Calu3 (cell line): ENCODE measurements around the gene RTRAF. TPM values are rescaled to one million over a fixed set of nuclear protein-coding genes. Genes with fewer than 3 reads are reported as not detected.
A peak's percentile ranks its signal among the peaks of the same experiment; 100 is the strongest.

Source experiments
- BruUV-seq: library from RNA; stranded (reverse); fragments of 400-500 nt; replicated peaks from 2 replicates; lab custom pipeline; 2021; lab: Mats Ljungman, UMichigan
- CTCF ChIA-PET: fragments of 300-600 bp; sonication (Branson Sonifier 250); formaldehyde crosslinking; loops from one replicate; lab custom pipeline; 2022; ENCODE audit warnings: antibody characterized with exemption; lab: Charles Lee
- DNase-seq: peaks from one replicate; pipeline ENCODE4 v3.0.0; 2022
- H3K27ac Mint-ChIP-seq: one replicate; pipeline ENCODE4 v1.8.0; 2022; ENCODE audit warnings: mixed read lengths; ENCODE audit not compliant: unreplicated experiment
- H3K27me3 Mint-ChIP-seq: one replicate; pipeline ENCODE4 v1.8.0; 2022; ENCODE audit warnings: mixed read lengths; ENCODE audit not compliant: unreplicated experiment
- H3K36me3 Mint-ChIP-seq: one replicate; pipeline ENCODE4 v1.8.0; 2022; ENCODE audit warnings: mild to moderate bottlenecking, moderate library complexity, mixed read lengths; ENCODE audit not compliant: insufficient read depth, unreplicated experiment
- H3K4me1 Mint-ChIP-seq: one replicate; pipeline ENCODE4 v1.8.0; 2022; ENCODE audit warnings: mild to moderate bottlenecking, low read depth, mixed read lengths; ENCODE audit not compliant: unreplicated experiment
- H3K4me3 Mint-ChIP-seq: one replicate; pipeline ENCODE4 v1.8.0; 2022; ENCODE audit warnings: mild to moderate bottlenecking, low read depth, moderate library complexity, mixed read lengths; ENCODE audit not compliant: unreplicated experiment
- H3K9me3 Mint-ChIP-seq: one replicate; pipeline ENCODE4 v1.8.0; 2022; ENCODE audit warnings: low read depth, mixed read lengths; ENCODE audit not compliant: unreplicated experiment
- intact Hi-C: fragments of 100-400 bp; cut with micrococcal nuclease; formaldehyde crosslinking; loops from one replicate; pipeline ENCODE4 v1.10.0; 2022; ENCODE audit not compliant: unreplicated experiment
- total RNA-seq: library from RNA; stranded (reverse); gene quantifications from 2 replicates; pipeline ENCODE4 v1.2.3, GENCODE V29; 2022
- TF ChIP-seq, protein P1 (sequence below): fragments of 200-600 bp; IDR thresholded peaks from one replicate; pipeline ENCODE4 v1.8.0; 2022; ENCODE audit warnings: antibody characterized with exemption; ENCODE audit not compliant: unreplicated experiment

The RTRAF gene
- total RNA-seq, 1 experiment from 2014 or later = 164 TPM

DNA sequence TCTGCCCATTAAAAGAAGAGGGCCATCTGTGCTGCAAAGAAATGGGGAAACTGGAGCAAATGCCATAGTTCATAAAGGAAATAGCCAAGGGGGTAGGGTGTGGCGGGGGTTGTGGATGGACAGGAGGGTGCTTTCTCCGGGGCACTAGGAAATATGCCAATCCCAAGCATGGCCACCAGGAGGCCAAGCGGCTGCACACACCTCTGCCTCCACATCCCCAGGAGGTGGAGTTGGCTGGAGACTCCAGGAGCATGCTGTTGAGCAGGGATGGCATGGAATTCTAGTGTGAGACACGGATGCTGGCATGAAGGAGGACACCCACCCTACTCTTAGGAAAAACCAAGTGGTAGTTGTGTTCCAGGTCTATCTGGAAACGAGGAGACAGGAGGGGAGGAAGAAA lies 54.3 kb downstream of the RTRAF start:
- intact Hi-C loops = loop anchor here (1.0 to 2.0 kb wide), 2 partner anchors 88 to 429 kb away; no protein-coding TSS in a partner anchor
- no peak overlapping the region for H3K27ac Mint-ChIP-seq
- H3K4me3 Mint-ChIP-seq = no peak overlapping the region
- H3K4me1 Mint-ChIP-seq = peaks cover 16% of the 10 kb centered on the region
- H3K9me3 Mint-ChIP-seq = no peaks in the 10 kb centered on the region
- BruUV-seq = no TSS peak
- CTCF ChIA-PET = interaction anchor here (0.6 kb wide), 1 partner anchor 1262 kb away, joined by 3 read pairs; no protein-coding TSS in a partner anchor
- peaks cover 4% of the 10 kb centered on the region for H3K36me3 Mint-ChIP-seq
- H3K27me3 Mint-ChIP-seq = peaks cover 7% of the 10 kb centered on the region
- TF ChIP-seq, protein P1, sequence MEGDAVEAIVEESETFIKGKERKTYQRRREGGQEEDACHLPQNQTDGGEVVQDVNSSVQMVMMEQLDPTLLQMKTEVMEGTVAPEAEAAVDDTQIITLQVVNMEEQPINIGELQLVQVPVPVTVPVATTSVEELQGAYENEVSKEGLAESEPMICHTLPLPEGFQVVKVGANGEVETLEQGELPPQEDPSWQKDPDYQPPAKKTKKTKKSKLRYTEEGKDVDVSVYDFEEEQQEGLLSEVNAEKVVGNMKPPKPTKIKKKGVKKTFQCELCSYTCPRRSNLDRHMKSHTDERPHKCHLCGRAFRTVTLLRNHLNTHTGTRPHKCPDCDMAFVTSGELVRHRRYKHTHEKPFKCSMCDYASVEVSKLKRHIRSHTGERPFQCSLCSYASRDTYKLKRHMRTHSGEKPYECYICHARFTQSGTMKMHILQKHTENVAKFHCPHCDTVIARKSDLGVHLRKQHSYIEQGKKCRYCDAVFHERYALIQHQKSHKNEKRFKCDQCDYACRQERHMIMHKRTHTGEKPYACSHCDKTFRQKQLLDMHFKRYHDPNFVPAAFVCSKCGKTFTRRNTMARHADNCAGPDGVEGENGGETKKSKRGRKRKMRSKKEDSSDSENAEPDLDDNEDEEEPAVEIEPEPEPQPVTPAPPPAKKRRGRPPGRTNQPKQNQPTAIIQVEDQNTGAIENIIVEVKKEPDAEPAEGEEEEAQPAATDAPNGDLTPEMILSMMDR = peak; percentile 72
- DNase-seq = peak; percentile 71

DNA sequence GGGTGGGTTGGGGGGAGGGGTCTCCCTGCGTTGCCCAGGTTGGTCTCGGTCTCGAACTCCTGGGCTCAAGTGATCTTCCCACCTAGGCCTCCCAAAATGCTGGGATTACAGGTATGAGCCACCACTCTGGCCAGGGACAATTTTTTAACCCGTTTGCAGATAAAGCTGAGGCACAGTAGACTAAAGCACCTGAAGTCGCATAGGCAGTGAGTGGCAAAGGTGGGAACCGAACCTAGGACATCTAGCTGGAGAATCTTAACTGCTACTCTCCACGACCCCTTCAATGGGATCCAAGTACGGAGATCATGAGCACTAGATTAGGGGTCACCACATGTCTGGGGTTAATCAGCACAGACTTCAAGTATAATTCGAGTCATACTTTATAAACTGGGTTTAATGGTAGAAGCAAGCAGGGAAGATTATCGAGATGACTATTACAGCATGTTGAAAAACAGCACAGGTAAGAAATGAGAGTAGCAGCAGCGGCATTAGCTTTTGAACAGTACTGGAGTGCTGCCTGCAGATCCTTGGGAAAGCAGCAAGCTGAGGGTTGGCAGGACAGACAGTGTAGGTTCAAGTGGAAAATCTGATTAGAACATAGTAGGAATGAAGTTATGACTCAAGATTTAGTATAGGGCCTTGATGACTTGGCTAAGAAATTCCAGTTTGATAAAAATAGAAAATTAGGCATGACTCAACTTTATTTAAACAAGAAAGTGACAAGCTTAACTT lies 55.6 kb downstream of the RTRAF start:
- Mint-ChIP-seq H3K4me1 (peaks cover 17% of the 10 kb centered on the region), H3K4me3 (no peak overlapping the region), H3K9me3 (no peaks in the 10 kb centered on the region), H3K27ac (no peak overlapping the region), H3K36me3 (peaks cover 4% of the 10 kb centered on the region), H3K27me3 (peaks cover 4% of the 10 kb centered on the region)
- no peak for DNase-seq
- intact Hi-C loops = no loop called here
- CTCF ChIA-PET = interaction anchor here (0.6 kb wide), 1 partner anchor 27 kb away, joined by 4 read pairs; no protein-coding TSS in a partner anchor
- no TSS peak for BruUV-seq
- TF ChIP-seq, protein P1 = no peak

DNA sequence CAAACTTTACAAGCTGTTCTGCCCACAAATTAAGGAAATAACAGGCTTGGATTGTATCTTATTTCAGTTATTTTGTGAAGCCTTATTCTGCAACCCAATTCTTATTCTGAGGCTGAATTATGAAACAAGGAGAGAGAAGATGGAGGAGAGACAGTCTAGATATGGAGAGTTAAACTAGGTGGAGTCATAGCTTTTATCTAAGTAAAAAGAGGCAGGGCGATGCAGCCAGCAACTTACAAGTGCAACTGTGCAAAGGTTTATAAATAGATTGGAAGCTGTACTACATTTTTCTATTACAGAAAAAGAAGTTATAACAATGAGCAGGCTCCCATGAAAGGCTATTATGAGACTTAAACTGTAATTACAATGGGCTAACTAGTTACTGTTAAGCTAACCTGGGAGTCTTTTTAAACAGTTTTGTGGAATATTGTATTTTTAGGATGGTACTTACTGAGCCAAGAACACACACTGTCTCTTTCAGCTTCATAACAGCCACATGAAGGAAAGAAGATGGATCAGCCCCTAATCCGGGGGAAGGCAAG lies 57.1 kb downstream of the RTRAF start:
- BruUV-seq = no TSS peak

DNA sequence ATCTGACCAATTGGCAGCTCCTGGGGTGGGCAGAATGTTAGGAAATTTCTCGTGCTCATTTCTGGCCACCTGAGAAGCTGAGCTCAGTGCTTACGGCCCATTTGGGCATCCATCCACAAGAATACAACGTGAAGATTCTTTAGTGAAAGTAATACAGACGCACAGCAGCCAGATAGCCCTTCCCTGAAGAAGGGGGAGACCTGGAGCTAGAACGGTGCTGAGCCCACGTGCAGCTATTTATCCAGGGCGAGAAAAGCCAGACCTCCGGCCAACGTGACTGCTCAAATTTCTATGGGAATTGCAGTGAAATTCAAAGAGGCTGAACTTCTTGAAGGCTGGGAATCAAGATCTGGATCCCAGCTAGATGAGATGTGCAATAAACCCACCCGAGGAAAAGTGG lies 58.8 kb downstream of the RTRAF start:
- Mint-ChIP-seq H3K9me3 (no peaks in the 10 kb centered on the region), H3K36me3 (peaks cover 4% of the 10 kb centered on the region), H3K27me3 (peaks cover 36% of the 10 kb centered on the region), H3K4me3 (no peak overlapping the region), H3K4me1 (peaks cover 24% of the 10 kb centered on the region), H3K27ac (no peak overlapping the region)
- CTCF ChIA-PET = no interaction called here
- BruUV-seq = no TSS peak
- DNase-seq = no peak
- TF ChIP-seq, protein P1 = no peak
- intact Hi-C loops = no loop called here

More for the DNA sequence above, 57.1 kb downstream of the RTRAF start:
- CTCF ChIA-PET = interaction anchor here (0.6 kb wide), 2 partner anchors 546 to 574 kb away, joined by 3 to 4 read pairs; no protein-coding TSS in a partner anchor
- intact Hi-C loops = no loop called here
- Mint-ChIP-seq H3K36me3 (peaks cover 4% of the 10 kb centered on the region), H3K27me3 (peaks cover 19% of the 10 kb centered on the region), H3K9me3 (no peaks in the 10 kb centered on the region), H3K4me3 (no peak overlapping the region), H3K4me1 (peaks cover 24% of the 10 kb centered on the region), H3K27ac (no peak overlapping the region)
- DNase-seq = no peak
- TF ChIP-seq, protein P1 = no peak
